HUES6 (cell line): ENCODE measurements around the gene SFXN5.

Experiments
- H3K27ac ChIP-seq: 2 replicates; pipeline ENCODE4 v1.7.0; 2013; ENCODE audit warnings: low read depth, mild to moderate bottlenecking, low read length, inconsistent platforms
- H3K27me3 ChIP-seq: 2 replicates; pipeline ENCODE4 v1.6.1; 2013; ENCODE audit warnings: low read length; ENCODE audit not compliant: control insufficient read depth, insufficient read depth
- H3K36me3 ChIP-seq: 2 replicates; pipeline ENCODE4 v1.6.1; 2013; ENCODE audit warnings: low read length; ENCODE audit not compliant: control insufficient read depth, insufficient read depth
- H3K4me1 ChIP-seq: 2 replicates; pipeline ENCODE4 v1.6.1; 2013; ENCODE audit warnings: low read length; ENCODE audit not compliant: control insufficient read depth, insufficient read depth
- H3K4me3 ChIP-seq: 2 replicates; pipeline ENCODE4 v1.5.1; 2013; ENCODE audit warnings: low read depth, low read length
- H3K9ac ChIP-seq: one replicate; pipeline ENCODE4 v1.6.1; 2013; ENCODE audit warnings: mild to moderate bottlenecking, low read length
- H3K9me3 ChIP-seq: 2 replicates; pipeline ENCODE4 v1.6.1; 2013; ENCODE audit warnings: low read depth, low read length; ENCODE audit not compliant: control insufficient read depth, insufficient read depth

The SFXN5 gene

GRCh38 chr2:72950558-72951255 lies 120.8 kb downstream of the SFXN5 start:
- H3K36me3 ChIP-seq = no peaks in the 10 kb centered on the region
- H3K9ac ChIP-seq = peak overlapping the region; percentile 17
- peak overlapping the region; percentile 32; the same call in 1 of the 2 replicates for H3K27ac ChIP-seq
- H3K9me3 ChIP-seq = no peaks in the 10 kb centered on the region
- no peaks in the 10 kb centered on the region for H3K27me3 ChIP-seq
- H3K4me3 ChIP-seq = no peak overlapping the region
- peaks cover 22% of the 10 kb centered on the region for H3K4me1 ChIP-seq

GRCh38 chr2:72949642-72950041 lies 121.9 kb downstream of the SFXN5 start:
- no peak overlapping the region for H3K9ac ChIP-seq
- no peaks in the 10 kb centered on the region; the same call in 1 of the 2 replicates for H3K36me3 ChIP-seq
- no peak overlapping the region for H3K4me3 ChIP-seq
- no peak overlapping the region for H3K27ac ChIP-seq
- no peaks in the 10 kb centered on the region for H3K27me3 ChIP-seq
- H3K9me3 ChIP-seq = no peaks in the 10 kb centered on the region
- peaks cover 22% of the 10 kb centered on the region for H3K4me1 ChIP-seq

- peaks cover 22% of the 10 kb centered on the region for H3K4me1 ChIP-seq
- H3K36me3 ChIP-seq = no peaks in the 10 kb centered on the region; the same call in 1 of the 2 replicates
- H3K9me3 ChIP-seq = no peaks in the 10 kb centered on the region
- H3K27ac ChIP-seq = no peak overlapping the region
- no peak overlapping the region for H3K4me3 ChIP-seq
- no peak overlapping the region for H3K9ac ChIP-seq
- H3K27me3 ChIP-seq = no peaks in the 10 kb centered on the region
Observed at GRCh38 chr2:72949045-72949444, 122.5 kb downstream of the SFXN5 start.

DNA sequence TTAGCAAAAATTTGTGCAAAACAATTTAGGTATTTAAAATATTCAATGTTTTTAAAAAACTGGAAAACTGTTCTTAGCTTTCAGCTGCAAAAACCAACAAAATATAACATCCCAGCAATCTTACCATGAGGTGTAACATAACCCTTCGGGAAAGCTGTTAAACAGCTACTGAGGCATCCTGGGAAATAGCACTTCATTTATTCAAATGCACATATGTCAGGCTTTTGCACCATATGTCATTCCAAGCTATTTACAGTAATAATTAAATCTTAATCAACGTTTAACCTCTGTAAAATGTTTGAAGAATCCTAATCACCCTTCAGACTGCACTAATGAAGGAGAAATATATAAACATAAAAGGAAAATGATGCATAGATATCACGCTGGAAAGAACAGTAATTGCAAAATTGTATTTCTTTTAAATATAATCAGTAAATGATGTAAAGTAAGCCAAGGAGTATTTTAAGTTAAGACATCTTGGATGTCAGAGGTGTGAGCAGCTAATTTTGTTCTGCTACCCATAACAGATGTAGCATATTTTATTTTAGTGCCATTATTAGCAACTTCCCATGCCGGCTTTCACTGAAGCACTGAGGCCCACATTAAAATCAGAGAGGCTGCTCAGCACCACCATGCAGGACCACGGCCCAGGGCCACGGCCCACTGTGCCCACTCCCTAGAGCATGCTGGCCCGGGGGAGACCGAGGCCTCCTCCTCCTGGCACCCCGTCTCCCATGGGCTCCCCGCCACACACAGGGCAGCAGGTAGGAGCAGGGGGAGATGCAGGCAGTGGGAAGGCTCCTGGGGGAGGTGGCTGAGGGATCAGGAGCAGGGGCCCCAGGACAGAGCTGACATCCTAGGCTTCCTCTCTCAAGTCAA lies 123.3 kb downstream of the SFXN5 start:
- Histone ChIP-seq H3K4me1 (peaks cover 22% of the 10 kb centered on the region), H3K27me3 (no peaks in the 10 kb centered on the region)

GRCh38 chr2:72946466-72946865 lies 125.0 kb downstream of the SFXN5 start:
- Histone ChIP-seq H3K27me3 (no peaks in the 10 kb centered on the region), H3K27ac (no peak overlapping the region), H3K36me3 (no peaks in the 10 kb centered on the region; the same call in 1 of the 2 replicates), H3K9me3 (no peaks in the 10 kb centered on the region), H3K4me1 (peaks cover 12% of the 10 kb centered on the region), H3K9ac (no peak overlapping the region), H3K4me3 (no peak overlapping the region)

More for the DNA sequence above, 123.3 kb downstream of the SFXN5 start:
- H3K4me3 ChIP-seq = no peak overlapping the region
- no peaks in the 10 kb centered on the region for H3K9me3 ChIP-seq
- H3K9ac ChIP-seq = no peak overlapping the region
- no peak overlapping the region for H3K27ac ChIP-seq
- no peaks in the 10 kb centered on the region; the same call in 1 of the 2 replicates for H3K36me3 ChIP-seq

DNA sequence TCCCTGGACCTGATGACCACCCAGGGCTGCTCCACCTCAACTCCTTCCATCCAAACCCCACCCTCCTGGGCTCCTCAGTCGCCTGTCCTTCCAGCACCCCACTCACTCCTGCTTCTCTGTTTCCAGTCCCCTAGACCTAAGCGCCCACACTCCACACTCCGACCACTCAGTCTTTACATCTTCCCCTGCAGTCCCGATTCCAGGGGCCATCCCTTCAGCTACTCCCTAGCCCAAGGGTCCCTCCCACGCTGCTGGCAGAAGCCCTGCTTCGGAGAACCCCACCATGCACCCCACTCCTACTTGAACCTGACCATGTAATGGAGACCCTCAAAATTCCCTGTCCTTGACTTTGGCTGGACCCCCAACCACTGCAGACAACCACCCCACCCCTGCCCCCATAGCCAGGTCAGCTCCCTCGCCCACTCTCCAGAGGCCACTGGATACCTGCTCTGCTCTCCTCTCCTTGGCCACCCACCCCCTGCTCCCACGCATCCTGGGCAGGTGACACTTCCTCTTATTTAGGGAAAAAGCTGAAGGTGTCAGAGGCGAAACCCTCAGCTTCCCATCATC lies 126.0 kb downstream of the SFXN5 start:
- H3K4me3 ChIP-seq = no peak overlapping the region
- no peaks in the 10 kb centered on the region for H3K27me3 ChIP-seq
- no peaks in the 10 kb centered on the region for H3K9me3 ChIP-seq
- H3K9ac ChIP-seq = no peak overlapping the region
- H3K27ac ChIP-seq = no peak overlapping the region
- no peaks in the 10 kb centered on the region; the same call in 1 of the 2 replicates for H3K36me3 ChIP-seq
- H3K4me1 ChIP-seq = peaks cover 12% of the 10 kb centered on the region

GRCh38 chr2:72944804-72945449 lies 126.6 kb downstream of the SFXN5 start:
- H3K9me3 ChIP-seq = no peaks in the 10 kb centered on the region
- no peak overlapping the region for H3K9ac ChIP-seq
- H3K4me1 ChIP-seq = peaks cover 13% of the 10 kb centered on the region
- no peak overlapping the region for H3K4me3 ChIP-seq
- no peak overlapping the region for H3K27ac ChIP-seq
- no peaks in the 10 kb centered on the region for H3K27me3 ChIP-seq
- no peaks in the 10 kb centered on the region; the same call in 1 of the 2 replicates for H3K36me3 ChIP-seq

DNA sequence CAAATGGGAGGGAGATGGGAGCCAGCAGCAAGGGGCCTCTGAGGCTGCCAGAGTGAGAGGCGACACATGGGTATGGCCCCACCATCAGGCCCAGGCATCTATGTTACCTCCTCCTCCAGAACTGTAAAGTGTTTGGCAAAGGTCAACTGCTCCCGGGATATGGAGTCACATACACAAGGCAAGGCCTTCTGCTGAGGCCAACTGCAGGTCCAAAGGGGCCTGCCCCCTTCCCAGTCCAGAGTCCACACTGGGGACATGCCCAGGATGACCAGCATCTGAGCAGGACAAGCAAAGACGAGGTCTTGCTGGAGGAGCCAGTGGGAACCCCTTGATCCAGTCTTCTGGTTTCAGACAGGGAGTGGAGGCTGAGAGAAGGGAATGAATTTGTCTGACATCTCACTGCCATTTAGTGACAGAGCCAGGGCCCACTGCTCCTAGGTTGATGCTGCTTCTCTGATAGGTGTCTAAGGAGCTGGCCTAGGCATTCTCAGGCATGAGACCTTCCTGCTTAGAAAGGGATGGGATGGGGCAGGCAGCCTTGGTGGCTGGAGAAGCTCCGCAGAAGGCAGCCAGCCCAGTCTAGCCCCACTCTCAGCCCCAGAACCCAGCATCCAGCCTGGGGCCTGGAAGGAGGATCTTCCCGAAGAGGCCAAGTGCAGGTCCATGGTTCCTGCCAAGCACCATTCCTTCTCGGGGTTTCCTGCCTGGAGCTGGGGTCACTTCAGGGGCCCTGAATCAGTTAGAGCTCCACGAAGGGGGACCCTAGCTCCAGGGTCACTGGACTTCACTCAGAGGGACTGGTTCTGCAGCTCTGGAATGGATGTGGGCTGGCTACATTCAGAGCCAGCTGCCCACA lies 127.7 kb downstream of the SFXN5 start:
- peaks cover 8% of the 10 kb centered on the region; the same call in 1 of the 2 replicates for H3K27me3 ChIP-seq
- no peaks in the 10 kb centered on the region for H3K9me3 ChIP-seq
- H3K27ac ChIP-seq = no peak overlapping the region
- peaks cover 13% of the 10 kb centered on the region for H3K4me1 ChIP-seq
- no peaks in the 10 kb centered on the region; the same call in 1 of the 2 replicates for H3K36me3 ChIP-seq
- no peak overlapping the region for H3K9ac ChIP-seq
- H3K4me3 ChIP-seq = no peak overlapping the region

DNA sequence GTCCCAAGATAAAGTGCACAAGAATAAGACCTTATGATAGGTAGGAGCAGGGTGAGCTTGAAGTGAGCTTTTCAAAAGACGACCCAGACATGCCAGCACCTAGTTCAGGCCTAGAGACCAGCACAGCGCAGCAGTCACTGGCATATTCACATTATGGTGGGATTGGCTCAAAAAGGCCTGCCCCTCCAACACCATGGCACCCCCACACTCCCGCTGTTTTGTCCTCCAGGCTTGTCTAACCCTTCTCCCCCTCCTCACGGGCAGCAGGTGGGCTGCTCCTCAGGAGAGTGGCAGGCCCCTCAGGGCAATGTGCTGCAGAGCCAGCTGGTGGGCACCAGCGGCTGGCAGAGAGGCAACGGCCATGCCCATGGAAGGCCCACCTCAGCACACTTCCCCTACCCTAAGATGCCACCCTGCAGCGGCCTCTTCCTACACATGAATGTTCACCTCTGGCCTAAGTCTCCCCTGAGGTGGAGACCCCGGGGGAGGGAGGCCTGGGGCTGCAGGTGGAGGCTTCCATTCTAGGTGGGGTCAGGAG lies 128.6 kb downstream of the SFXN5 start:
- Histone ChIP-seq H3K9ac (no peak overlapping the region), H3K36me3 (no peaks in the 10 kb centered on the region; the same call in 1 of the 2 replicates), H3K27ac (no peak overlapping the region), H3K9me3 (no peaks in the 10 kb centered on the region), H3K4me1 (peaks cover 13% of the 10 kb centered on the region), H3K27me3 (peaks cover 8% of the 10 kb centered on the region; the same call in 1 of the 2 replicates), H3K4me3 (no peak overlapping the region)

- H3K4me3 ChIP-seq = no peak overlapping the region
- peaks cover 13% of the 10 kb centered on the region for H3K4me1 ChIP-seq
- no peaks in the 10 kb centered on the region; the same call in 1 of the 2 replicates for H3K36me3 ChIP-seq
- no peaks in the 10 kb centered on the region for H3K9me3 ChIP-seq
- peaks cover 8% of the 10 kb centered on the region; the same call in 1 of the 2 replicates for H3K27me3 ChIP-seq
- no peak overlapping the region for H3K27ac ChIP-seq
- no peak overlapping the region for H3K9ac ChIP-seq
Observed at GRCh38 chr2:72942293-72942692, 129.2 kb downstream of the SFXN5 start.
